ENCODE data around the gene IFT172.
"Not testable (repeated sequence)": the region's sequence is repeated elsewhere in the genome, so short reads cannot be mapped to it uniquely, and the experiment has no call there.

The IFT172 gene

DNA sequence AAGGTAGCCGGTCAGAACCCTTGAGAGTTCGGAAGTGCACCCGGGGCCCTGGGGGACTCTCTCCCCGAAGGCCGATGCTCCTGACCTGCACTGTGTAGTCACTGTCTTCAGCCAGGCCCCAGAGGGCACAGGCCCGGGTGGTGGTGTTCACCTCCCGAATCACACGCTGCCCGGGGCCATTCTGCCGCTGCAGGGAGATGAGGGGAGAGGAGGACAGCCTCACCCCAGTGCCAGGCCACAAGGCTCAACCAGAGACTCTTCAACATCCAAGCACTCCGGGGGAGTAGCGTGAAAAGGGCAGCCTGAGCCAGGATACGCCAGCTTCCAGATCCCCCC lies 4.4 kb upstream of the IFT172 start:
- no peak for DNase-seq (ENCODE audit: low read depth)

DNA sequence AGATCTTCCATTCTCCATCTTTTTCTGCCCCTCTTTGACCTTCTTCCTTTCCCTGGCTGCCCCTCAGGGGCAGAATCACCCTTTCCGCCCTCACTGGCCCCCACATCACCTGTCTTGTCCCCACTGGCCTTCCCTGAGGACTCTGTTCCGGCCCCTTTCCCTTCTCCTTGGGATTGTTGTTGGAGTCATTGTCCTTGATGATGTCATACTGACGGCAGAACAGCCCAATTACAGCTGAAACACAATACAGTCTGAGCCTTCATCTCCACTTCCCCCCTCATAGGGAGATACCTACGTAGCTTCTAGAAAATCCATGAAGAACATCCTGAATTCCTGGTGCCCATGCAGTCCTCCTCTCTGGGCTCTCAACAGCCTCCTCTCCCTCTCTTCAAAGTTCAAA lies 3.0 kb upstream of the IFT172 start:
- DNase-seq (ENCODE audit: low read depth) = no peak

DNA sequence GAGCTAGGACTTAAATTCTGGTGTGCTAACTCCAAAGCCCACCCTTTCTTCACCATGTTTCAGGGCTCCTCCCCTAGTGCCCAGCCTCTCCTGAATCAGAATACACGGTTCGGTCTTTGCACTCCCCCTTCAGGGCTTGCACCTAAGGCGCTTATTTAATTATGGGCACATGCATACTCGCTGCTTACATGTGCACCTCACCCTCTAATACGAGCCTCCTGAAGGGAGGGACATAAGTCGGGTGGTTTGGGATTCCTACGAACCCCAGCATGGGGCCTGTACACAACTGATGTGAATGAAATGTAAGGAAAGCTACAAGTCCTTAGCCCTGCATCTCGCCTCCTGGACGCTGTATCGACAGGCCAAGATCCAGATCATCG lies 435 bp downstream of the IFT172 start:
- no peak for DNase-seq (ENCODE audit: low read depth)

DNA sequence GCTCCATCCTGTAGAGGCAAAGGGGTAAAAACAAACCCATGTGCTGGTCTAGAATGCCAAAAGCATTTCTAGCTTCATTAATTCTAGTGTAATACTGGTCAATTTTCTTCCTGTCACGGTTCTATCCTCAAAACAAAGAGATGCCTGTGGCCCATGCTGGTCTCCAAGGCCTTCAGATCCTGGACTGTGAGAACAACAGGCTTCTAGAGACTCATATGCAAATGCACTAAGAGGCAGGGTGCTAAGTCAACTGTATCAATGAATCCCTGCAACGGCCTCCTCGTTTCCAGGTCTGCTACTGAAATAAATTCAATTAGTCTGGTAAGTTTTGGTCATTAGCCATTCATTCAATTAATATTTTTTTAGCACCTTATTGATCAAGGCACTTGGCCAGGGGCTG lies 4.0 kb downstream of the IFT172 start:
- DNase-seq (ENCODE audit: low read depth) = no peak

DNA sequence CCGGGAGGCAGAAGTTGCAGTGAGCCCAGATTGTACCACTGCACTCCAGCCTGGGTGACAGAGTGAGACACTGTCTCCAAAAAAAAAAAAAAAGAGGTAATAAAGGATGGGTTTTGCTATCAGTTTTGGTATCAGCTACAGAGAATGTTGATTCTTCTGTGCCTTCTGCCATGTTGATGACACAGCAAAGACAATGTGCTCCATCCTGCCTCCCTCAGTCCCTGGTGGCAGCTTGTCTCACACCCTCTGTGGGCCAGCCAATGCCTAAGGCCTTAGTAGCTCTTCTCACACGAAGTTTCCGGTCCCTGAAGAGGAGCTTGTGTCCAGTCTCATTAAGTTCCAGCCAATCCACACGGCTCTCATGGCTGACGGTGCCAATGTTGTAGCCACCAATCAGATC lies 17.6 kb downstream of the IFT172 start:
- no peak for DNase-seq (ENCODE audit: low read depth)

DNA sequence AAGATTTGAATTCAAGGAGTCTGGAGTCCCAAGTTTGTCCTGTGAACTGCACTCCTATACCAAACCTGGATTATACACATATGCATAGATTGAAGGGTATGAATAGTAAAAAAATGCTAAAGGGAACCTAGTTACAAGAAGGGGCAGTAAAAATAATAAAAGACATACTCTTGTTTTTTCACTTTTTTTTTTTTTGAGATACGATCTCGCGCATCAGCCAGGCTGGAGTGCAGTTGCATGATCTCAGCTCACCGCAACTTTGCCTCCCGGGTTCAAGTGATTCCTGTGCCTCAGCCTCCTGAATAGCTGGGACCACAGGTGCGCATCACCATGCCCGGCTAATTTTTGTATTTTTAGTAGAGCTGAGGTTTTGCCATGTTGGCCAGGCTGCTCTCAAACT lies 25.1 kb downstream of the IFT172 start:
- DNase-seq (ENCODE audit: low read depth) = no peak

DNA sequence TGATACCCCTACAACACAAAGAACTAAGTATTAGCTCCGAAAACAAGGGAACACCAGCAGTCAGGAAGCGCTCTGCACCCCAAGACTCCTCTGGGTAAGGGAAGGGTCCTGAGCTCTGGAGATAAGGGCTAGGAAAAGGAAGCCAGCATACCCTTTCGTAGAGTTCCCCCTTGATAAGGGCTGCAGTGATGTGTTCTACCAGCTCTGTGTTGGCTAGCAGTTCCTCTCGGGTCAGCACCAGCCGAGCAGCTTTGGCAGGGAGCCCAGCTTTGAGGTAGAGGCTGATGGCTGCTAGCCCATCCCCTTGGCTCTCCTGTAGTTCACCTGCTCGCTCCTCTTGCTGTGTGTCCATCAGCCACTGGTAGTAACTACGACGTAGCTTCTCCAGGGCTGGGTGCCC lies 28.4 kb downstream of the IFT172 start:
- DNase-seq (ENCODE audit: low read depth) = no peak

DNA sequence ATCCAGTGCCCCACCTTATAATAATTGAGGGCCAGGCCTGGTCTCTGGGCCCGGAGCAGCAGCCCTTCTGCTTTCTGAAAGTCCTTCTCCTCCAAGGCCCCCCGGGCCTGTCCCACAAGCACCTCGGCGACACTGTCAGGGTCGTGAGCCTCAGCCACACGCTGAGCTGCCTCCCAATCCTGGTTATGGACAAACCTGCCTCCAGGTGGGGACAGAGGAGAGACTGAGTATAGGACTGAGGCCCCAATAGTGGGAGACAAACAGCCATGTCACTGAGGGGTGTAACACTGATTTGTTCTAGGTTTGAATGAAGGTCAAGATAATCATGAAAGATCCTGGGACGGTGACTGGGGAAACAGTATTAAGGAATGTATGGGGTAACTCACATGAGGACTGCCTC lies 35.6 kb downstream of the IFT172 start:
- DNase-seq (ENCODE audit: low read depth) = no peak

DNA sequence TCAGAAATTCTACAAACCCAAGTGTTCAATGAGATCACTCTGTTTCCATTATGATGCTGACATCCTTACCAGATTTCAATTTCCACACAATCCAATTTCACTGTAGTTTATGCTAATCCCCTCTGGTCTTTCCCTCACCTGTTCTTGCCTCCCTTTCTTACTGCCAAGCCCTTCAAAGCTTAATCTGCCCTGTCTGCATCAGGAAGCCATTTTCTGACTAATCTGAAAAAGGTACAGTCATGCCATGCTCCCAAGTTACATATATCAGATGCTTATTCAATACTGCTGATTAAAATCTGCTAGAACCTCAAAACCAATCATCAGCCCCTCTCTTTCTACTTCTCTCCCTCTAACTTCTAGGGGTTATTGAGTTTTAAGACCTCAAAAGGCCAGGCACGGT lies 38.4 kb downstream of the IFT172 start:
- no peak for DNase-seq (ENCODE audit: low read depth)

DNA sequence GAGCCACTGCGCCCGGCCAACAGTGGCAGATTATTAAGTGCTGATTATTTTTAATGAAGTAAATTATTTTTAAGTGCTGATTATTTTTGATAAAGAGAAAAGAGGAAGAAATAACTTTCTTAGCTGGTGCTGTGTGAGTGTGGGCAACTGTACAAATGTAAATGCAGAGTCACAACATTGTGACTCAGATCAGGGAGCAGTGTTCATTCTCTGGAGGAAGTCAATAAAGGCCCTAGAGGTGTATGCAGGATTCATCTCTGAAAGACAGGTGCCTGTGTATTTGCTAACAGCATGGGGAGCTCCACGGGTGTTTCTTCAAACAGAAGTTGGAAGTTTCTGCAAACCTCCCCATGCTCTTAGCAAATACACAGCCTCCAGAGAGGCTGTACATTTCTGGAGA lies 41.2 kb downstream of the IFT172 start:
- DNase-seq (ENCODE audit: low read depth) = no peak

DNA sequence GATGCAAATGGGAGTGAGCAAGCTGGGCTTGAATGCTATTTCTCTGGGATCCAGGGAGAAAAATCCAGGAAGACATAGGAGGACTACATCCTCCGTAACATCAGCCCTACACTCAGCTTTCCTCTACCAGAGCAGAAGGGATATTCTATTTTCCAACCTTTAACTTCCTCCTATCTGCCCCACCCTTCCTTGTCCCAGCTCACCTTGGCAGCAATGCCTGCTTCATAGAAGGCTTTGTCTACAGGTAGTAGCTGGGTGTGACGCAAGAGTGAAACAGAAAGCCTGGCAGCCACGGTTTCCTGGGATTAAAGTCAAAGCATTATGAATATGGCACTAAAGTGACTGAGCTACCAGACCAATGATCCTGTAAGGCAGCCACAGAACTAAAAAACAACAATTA lies 43.5 kb downstream of the IFT172 start:
- DNase-seq (ENCODE audit: low read depth) = no peak

DNA sequence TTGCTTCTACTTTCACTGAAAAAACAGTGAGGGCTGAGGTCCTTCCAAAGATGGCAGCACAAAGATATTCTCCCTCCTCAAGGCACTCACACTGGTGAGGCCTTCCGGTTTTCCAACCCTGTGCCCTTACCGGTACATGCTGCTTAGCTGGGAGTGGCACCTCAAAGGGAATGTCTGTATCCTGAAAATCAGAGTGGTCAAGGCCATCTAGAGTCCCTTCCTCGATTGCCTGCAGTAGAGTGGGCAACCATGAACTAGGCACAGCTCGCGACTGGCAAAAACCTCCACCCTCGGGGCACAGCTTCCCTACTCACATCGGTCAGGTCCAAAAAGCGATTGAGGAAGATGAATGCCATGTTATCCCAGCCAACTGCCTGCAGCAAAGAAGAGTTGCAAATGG lies 43.9 kb downstream of the IFT172 start:
- DNase-seq (ENCODE audit: low read depth) = no peak

DNA sequence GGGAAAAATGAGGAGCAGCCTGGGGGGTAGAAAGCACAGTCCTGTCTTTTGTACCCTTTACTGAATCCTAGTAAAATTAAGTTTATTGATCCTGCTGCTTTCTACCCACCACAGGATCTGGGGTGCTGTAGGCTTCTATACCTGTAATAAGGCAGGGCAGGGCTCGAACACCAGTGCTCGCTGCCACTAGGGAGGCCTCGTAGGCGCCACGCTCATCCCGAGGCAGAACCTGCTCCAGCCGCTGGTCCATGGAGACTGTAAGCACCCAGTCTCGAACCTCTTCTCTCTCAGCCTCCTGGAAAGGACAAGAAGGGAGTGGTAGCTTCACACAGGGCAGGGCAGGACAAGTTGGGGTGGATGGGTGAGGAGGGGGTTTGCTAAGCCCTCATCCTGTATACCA lies 44.4 kb downstream of the IFT172 start:
- no peak for DNase-seq (ENCODE audit: low read depth)

DNA sequence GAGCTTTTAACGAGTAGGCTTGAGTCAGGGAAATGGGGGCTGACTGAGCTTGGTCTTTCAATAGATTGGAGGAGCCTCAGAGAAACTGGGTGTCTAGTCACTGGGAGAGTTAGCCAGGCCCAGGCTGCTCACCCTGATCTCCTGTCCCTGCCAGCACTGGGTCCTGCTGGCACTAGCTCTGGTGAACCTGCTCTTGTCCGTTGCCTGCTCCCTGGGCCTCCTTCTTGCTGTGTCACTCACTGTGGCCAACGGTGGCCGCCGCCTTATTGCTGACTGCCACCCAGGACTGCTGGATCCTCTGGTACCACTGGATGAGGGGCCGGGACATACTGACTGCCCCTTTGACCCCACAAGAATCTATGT lies 46.6 kb downstream of the IFT172 start:
- no peak for DNase-seq (ENCODE audit: low read depth)

DNA sequence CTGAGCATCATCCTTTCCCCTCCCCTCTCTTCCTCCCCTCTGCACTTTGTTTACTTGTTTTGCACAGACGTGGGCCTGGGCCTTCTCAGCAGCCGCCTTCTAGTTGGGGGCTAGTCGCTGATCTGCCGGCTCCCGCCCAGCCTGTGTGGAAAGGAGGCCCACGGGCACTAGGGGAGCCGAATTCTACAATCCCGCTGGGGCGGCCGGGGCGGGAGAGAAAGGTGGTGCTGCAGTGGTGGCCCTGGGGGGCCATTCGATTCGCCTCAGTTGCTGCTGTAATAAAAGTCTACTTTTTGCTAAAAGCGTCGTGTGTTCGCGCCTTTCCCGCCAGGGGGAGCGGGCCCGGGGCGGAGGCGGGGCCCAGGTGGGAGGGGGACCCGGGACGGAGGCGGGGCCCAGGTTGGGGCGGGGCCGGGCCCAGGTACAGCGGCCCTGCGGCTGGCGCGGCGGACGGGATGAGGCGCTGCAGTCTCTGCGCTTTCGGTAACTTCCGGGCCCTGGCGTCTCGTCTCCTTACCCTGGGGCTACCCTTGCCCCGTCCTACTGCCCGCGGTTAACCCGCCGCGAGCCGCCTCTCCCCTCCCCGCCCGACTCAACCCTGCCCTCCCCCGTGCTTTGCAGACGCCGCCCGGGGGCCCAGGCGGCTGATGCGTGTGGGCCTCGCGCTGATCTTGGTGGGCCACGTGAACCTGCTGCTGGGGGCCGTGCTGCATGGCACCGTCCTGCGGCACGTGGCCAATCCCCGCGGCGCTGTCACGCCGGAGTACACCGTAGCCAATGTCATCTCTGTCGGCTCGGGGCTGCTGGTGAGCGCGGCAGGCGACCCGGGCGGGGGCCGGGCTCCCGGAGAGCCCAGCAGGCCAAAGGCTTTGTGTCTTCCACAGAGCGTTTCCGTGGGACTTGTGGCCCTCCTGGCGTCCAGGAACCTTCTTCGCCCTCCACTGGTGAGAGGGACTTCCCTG lies 47.3 kb downstream of the IFT172 start, which contains the start of gene KRTCAP3:
TSS of gene KRTCAP3 (plus strand) at position 424 of the 962 bp plus-strand sequence. CDS start at position 456, 32 bp downstream.
- DNase-seq (ENCODE audit: low read depth) = no peak

DNA sequence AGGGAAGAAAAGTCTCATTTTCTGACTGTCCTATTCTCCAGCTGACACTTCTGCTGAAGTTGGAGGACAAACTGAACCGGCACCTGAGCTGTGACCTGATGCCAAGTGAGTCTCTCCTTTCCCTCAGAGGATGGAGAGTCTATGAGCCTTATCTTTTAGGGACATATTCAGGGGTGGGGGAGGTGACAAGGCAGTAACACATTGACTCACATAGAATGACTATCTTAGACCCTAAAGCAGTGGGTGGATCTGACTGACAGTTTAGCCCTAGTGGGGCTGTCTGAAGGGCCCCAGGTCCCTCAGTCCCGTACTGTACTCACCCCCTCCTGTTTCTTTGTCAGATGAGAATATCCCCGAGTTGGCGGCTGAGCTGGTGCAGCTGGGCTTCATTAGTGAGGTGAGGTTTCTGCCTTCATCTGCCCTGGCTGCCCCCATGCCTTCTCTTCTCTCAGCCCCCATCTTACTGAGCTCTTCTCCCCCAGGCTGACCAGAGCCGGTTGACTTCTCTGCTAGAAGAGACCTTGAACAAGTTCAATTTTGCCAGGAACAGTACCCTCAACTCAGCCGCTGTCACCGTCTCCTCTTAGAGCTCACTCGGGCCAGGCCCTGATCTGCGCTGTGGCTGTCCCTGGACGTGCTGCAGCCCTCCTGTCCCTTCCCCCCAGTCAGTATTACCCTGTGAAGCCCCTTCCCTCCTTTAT lies 48.2 kb downstream of the IFT172 start:
- DNase-seq (ENCODE audit: low read depth) = no peak

DNA sequence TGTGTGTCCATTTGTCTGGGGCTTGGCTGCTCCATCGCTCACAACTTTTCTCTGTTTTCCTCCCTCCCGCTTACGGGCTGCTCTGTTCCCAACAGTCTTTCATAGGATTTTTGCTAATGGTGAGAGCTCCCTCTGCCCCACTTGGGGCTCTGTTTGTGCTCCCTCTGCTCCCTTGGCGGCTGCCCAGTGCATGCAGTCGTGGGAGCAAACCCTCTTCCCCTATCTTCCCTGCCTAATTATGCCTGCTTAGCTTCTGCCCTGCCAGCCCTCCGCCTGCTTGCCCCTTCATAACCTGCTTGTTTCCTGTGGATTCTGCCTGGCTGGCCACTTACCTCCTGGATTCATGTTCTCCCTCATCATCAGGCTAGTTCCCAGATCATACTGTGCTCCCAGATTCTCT lies 53.9 kb downstream of the IFT172 start:
- DNase-seq (ENCODE audit: low read depth) = no peak

DNA sequence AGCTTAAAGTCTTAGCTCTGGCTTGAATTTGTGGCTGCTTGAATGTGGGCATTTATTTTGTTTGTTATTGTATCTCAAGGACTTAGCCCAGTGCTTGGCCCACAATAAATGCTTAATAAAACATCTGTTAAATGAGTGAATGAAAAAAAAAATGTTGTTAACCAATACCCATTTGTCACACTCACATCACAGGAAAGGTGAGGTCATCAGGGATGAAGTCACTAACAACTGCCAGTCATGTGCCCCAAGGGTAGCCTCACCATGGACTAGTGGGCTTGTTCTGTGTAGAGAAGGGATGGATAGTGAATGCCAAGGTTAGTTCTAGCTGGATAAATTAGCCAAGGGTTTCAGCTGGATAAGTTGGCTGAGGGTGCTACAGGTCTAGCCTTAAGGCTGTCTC lies 58.1 kb downstream of the IFT172 start:
- no peak for DNase-seq (ENCODE audit: low read depth)

DNA sequence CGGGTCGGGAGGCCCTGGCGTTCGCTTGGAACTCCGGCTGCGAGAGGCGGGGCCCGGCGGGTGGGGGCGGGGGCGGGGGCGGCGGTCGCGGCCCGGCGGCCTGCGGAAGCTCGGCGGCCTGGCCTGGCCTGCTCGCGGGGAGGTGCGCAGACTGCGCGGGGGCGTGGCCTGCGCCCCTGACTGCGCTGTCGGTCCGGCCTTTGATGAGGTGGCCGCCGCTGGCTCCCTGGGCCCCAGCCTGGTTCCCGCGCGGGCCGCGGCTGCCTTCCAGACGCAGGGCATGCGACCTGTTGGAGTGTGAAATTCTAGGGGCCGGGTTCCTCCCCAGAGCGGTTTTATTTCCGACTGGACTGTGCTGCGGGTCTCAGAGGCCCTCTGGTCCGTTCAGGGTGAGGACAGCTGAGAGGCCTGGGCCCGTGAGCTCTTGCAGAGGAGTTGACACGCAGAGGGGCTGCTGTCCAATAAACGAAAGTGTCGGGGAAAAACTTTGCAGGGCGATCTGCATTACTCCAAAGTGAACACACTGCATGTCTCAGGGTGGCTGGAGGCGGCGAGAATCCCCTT lies 60.5 kb downstream of the IFT172 start:
- DNase-seq (ENCODE audit: low read depth) = peak; percentile 69

DNA sequence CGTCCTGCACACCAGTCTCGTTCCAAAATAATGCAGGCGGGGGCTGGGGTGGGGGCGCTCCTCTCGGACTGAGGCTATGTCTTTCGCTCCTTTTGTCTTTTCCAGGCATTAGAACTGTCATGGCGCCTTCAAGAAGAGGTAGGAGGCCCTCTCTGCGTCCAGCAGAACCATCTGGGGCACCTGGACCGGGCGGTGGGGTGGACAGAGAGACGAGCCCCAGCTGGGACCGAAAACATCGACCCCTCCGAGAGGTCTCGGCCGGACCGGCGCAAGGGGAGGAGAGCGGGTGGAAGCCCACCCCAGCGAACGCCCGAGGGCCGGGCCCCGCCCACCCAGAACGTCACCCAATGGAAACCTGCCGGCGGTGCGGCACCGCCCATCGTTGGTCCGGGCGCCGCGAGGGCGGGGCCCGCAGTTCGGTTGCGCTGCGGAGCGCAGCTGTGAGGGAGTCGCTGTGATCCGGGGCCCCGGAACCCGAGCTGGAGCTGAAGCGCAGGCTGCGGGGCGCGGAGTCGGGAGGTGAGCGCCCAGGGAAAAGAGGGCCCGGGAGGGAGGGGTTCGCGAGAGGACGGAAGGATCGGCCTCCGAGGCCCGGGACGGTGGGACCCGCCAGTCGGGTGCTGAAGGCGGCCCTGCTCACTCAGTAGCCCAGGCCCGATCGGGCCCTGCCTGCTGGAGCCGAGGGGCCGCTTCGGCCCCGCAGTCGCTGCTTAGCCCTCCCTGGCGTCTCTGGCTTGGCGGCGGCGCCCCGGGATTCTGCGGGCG lies 61.1 kb downstream of the IFT172 start, which contains the start of gene NRBP1:
TSS of gene NRBP1 (plus strand) at position 419 of the 765 bp plus-strand sequence. CDS start 4,643 bp downstream, outside the sequence.
- DNase-seq (ENCODE audit: low read depth) = peak; percentile 58

DNA sequence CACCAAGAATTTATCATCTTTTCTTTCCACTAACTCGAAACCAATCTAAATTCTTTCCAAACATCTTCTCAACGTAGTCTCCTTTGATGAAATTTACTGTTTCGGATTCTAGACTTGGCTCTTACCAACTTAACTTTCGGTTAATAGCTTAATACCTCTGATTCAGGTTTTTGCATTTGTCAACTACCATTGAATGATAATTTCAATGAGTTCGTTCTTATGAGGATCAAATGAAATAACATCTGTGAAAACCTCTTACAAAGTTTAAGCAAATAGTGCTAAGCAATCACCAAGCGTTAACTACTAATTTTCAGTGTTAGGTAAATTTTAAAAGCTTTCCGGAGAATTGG lies 61.7 kb downstream of the IFT172 start:
- DNase-seq (ENCODE audit: low read depth) = no peak

DNA sequence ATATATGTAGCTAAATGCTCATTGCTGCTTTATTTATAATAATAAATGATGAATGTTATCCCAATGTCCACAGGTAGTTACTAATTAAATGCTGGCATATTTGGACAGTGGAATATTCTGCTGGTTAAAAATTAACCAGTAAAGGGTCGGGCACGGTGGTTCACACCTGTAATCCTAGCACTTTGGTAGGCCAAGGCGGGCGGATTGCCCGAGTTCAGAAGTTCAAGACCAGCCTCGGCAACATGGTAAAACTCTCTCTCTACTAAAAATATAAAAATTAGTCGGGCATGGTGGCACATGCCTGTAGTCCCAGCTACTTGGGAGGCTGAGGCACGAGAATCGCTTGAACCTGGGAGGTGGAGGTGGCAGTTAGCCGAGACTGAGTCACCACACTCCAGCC lies 64.5 kb downstream of the IFT172 start:
- DNase-seq (ENCODE audit: low read depth) = not testable (repeated sequence)
